Cardiac septum (tissue), 1 donor: ENCODE results near the gene TSPEAR. TPM values are rescaled to one million over a fixed set of nuclear protein-coding genes. Genes with fewer than 3 reads are reported as not detected.

Experiments used
- DNase-seq: peaks from one replicate; pipeline ENCODE4 v3.0.0-alpha.2; 2020; ENCODE audit warnings: low spot score
- intact Hi-C: fragments of 100-400 bp; cut with DNase I; formaldehyde crosslinking; loops from one replicate; pipeline ENCODE4 v1.14.0; 2022
- total RNA-seq: library from RNA; stranded (reverse); fragmentation: NEBNext Ultra II Directional; extraction: Animal tissue kit (Norgen Biotek cat#: 25700); gene quantifications from one replicate; pipeline ENCODE4 v1.2.1, GENCODE V29; 2021
- donor health status: DM: no; HTN: no; CAD: no.

TSPEAR gene
- total RNA-seq, 1 donor from 2014 or later = not detected

GRCh38 chr21:44724926-44725325 lies 13.6 kb upstream of the TSPEAR start:
- peak; percentile 61 for DNase-seq
- intact Hi-C loops = no loop called here

GRCh38 chr21:44724196-44724595 lies 12.8 kb upstream of the TSPEAR start:
- DNase-seq = no peak
- intact Hi-C loops = no loop called here

GRCh38 chr21:44723177-44724131 lies 12.1 kb upstream of the TSPEAR start:
- DNase-seq = peak; percentile 63
- intact Hi-C loops = no loop called here

GRCh38 chr21:44722731-44723130 lies 11.4 kb upstream of the TSPEAR start:
- DNase-seq = peak; percentile 3
- intact Hi-C loops = no loop called here

GRCh38 chr21:44720170-44720569 lies 8.8 kb upstream of the TSPEAR start:
- peak; percentile 12 for DNase-seq
- intact Hi-C loops = no loop called here

- peak; percentile 24 for DNase-seq
- intact Hi-C loops = no loop called here
Measured at GRCh38 chr21:44718571-44718970, 7.2 kb upstream of the TSPEAR start.

GRCh38 chr21:44718093-44718492 lies 6.7 kb upstream of the TSPEAR start:
- DNase-seq = peak; percentile 15
- intact Hi-C loops = no loop called here

GRCh38 chr21:44716984-44717383 lies 5.6 kb upstream of the TSPEAR start:
- no peak for DNase-seq
- intact Hi-C loops = no loop called here

- intact Hi-C loops = no loop called here
- peak; percentile 39 for DNase-seq
Measured at GRCh38 chr21:44714905-44715304, 3.5 kb upstream of the TSPEAR start.

- intact Hi-C loops = no loop called here
- peak; percentile 4 for DNase-seq
Measured at GRCh38 chr21:44713846-44714245, 2.5 kb upstream of the TSPEAR start.

- peak; percentile 75 for DNase-seq
- intact Hi-C loops = no loop called here
Measured at GRCh38 chr21:44713130-44713529, 1.8 kb upstream of the TSPEAR start.

GRCh38 chr21:44712203-44713028 lies 1.0 kb upstream of the TSPEAR start:
- intact Hi-C loops = no loop called here
- DNase-seq = peak; percentile 15

- DNase-seq = peak; percentile 66
- intact Hi-C loops = no loop called here
Measured at GRCh38 chr21:44710756-44711326, 531 bp downstream of the TSPEAR start.

GRCh38 chr21:44710294-44710665 lies 1.1 kb downstream of the TSPEAR start:
- DNase-seq = peak; percentile 56
- intact Hi-C loops = no loop called here

- DNase-seq = peak; percentile 63
- intact Hi-C loops = no loop called here
Measured at GRCh38 chr21:44709426-44710293, 1.7 kb downstream of the TSPEAR start.

- no peak for DNase-seq
- intact Hi-C loops = no loop called here
Measured at GRCh38 chr21:44708866-44709425, 2.4 kb downstream of the TSPEAR start.

- intact Hi-C loops = no loop called here
Measured at GRCh38 chr21:44708213-44708865, 3.0 kb downstream of the TSPEAR start.

More at GRCh38 chr21:44708213-44708865, 3.0 kb downstream of the TSPEAR start:
- peak; percentile 63 for DNase-seq
